GM19043 (cell line): ENCODE results near the gene BMAL1.
"Not testable (repeated sequence)": the region's sequence is repeated elsewhere in the genome, so short reads cannot be mapped to it uniquely, and the experiment has no call there.

Source experiments
- ATAC-seq: cut with Tn5 transposase; IDR thresholded peaks from one replicate; pipeline ENCODE4 v1.9.1; 2021; ENCODE audit warnings: low read depth; ENCODE audit not compliant: unreplicated experiment

BMAL1 gene

GRCh38 chr11:13277768-13278608 lies at the start of gene BMAL1:
Gene BMAL1 (plus strand): TSS chr11:13277790. CDS start chr11:13354309, 76,519 bp downstream.
- peak; percentile 8 for ATAC-seq

- no peak for ATAC-seq
These were observed 49.0 kb upstream of the BMAL1 start for GRCh38 chr11:13228572-13228971.

DNA sequence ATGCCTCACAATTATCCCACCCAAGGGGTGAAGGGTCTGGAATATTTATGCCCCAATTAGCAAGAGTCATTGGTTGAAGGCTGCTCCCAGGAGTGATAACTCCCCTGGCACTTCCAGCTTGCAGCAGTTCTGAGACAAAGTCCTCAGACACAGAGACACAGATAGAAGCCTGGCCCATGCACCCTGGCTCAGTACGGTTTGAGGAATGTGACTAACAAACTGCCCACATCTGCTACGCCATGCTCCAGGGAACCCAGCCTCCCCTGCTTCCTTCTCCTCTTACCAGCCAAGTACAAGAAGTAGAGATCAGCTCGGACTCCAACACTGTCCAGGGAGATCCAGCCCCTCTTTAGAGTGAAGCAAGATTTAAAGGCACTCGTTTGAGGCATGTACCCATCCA lies 48.5 kb upstream of the BMAL1 start:
- no peak for ATAC-seq

GRCh38 chr11:13229711-13230318 lies 47.8 kb upstream of the BMAL1 start:
- ATAC-seq, result no peak

- ATAC-seq, result no peak
These were observed 44.3 kb upstream of the BMAL1 start for GRCh38 chr11:13233173-13233745.

- ATAC-seq, result no peak
These were observed 41.7 kb upstream of the BMAL1 start for GRCh38 chr11:13235895-13236294.

GRCh38 chr11:13236626-13237025 lies 41.0 kb upstream of the BMAL1 start:
- ATAC-seq, result no peak

- no peak for ATAC-seq
These were observed 39.8 kb upstream of the BMAL1 start for GRCh38 chr11:13237761-13238160.

- ATAC-seq, result peak; percentile 85
These were observed 38.6 kb upstream of the BMAL1 start for GRCh38 chr11:13238879-13239514.

DNA sequence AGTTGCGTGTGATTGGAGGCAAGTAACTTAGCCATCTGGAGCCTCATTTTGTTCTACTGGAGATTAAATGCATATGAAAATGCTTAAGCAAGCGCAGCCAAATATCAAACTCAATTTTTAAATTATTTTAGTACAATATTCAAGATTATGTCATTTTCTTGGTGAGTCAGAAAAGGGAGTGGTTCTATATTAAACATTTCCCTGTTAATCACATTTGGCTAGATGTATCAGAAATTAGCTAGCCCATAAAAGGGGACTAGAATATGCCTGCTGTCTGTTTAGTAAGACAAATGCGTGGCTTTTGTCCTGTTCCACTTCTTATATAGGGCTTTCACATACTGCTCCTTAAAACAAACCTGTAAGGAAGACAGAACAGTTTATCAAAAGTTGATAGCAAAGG lies 35.0 kb upstream of the BMAL1 start:
- ATAC-seq, result no peak

GRCh38 chr11:13247606-13248296 lies 29.8 kb upstream of the BMAL1 start:
- ATAC-seq, result no peak

DNA sequence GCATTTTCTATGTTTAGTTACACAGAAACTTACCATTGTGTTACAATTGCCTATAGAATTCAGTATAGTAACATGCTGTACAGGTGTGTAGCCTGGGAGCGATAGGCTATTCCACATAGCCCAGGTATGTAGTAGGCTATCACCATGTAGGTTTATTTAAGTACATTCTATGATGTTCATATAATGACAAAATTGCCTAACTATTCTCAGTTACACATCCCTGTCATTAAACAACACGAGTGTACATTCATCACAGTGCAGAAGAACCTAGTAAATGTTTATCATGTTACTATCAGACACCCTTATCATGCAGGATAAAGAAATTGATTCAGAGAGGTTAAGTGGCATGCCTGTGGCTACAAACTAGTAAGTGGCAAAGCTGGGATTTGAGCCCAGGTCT lies 28.4 kb upstream of the BMAL1 start:
- ATAC-seq, result no peak

DNA sequence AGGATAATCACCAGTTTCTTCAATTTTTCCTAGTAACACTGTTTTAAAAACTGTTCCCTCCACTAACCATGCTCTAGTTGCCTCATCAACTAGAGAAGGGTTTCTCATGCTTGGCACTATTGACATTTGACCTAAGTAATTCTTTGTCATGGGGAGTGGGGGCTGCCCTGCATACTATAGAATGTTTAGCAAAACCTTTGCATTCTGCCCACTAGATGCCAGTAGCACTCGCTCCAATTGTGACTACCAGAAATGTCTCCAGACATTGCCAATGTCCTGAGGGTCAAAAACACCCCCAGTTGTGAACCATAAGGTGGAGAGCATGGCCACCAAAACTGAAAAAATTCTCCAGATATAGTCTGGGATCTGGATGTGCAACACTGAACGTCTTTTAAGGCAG lies 27.6 kb upstream of the BMAL1 start:
- ATAC-seq, result no peak

DNA sequence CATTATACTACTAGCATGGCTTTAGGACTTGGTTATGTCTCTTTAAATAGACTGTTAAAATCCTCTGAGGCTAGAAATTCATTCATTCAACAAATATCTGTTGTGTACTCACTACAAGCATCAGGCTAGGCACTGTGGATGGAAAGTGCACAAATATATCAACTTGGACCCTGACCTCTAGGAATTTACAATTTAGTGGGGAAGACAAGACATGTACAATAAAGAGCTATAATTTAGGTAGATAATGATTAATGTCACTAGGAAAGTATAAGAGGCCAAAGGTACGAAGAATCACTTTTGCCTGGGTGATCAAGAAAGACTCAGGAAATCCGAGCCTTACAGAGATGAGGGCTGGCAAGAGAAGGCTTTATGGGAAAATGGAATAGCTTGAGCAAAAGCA lies 25.6 kb upstream of the BMAL1 start:
- ATAC-seq, result no peak

GRCh38 chr11:13252438-13252837 lies 25.2 kb upstream of the BMAL1 start:
- ATAC-seq, result no peak

- ATAC-seq, result no peak
These were observed 21.4 kb upstream of the BMAL1 start for GRCh38 chr11:13256216-13256615.

DNA sequence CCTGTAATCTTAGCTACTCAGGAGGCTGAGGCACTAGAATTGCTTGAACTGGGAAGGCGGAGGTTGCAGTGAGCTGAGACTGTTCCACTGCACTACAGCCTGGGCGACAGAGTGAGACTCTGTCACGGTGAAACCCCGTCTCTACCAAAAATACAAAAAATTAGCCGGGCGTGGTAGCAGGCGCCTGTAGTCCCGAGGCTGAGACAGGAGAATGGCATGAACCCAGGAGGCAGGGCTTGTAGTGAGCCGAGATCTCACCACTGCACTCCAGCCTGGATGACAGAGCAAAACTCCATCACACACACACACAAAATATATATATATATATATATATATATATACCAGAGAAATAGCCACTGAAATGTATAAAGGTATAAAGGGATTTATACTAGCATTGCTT lies 19.5 kb upstream of the BMAL1 start:
- ATAC-seq, result not testable (repeated sequence)

- ATAC-seq, result no peak
These were observed 18.7 kb upstream of the BMAL1 start for GRCh38 chr11:13258855-13259254.

GRCh38 chr11:13259374-13259773 lies 18.2 kb upstream of the BMAL1 start:
- ATAC-seq, result no peak

GRCh38 chr11:13260201-13260962 lies 17.2 kb upstream of the BMAL1 start:
- ATAC-seq, result no peak
